Stimulated activated CD4-positive, alpha-beta T cell treated with anti-CD3 and anti-CD28 coated beads, TNF-alpha, amount 100 ng/mL, for 48 hours (primary cell): ENCODE data around the gene BMP2.

Experiments used
- DNase-seq, 3 donors: peaks; one replicate each; pipeline ENCODE4 v3.0.0-alpha.2; 2020; ENCODE audit warnings: low read depth in 3 of 3

BMP2 gene

DNA sequence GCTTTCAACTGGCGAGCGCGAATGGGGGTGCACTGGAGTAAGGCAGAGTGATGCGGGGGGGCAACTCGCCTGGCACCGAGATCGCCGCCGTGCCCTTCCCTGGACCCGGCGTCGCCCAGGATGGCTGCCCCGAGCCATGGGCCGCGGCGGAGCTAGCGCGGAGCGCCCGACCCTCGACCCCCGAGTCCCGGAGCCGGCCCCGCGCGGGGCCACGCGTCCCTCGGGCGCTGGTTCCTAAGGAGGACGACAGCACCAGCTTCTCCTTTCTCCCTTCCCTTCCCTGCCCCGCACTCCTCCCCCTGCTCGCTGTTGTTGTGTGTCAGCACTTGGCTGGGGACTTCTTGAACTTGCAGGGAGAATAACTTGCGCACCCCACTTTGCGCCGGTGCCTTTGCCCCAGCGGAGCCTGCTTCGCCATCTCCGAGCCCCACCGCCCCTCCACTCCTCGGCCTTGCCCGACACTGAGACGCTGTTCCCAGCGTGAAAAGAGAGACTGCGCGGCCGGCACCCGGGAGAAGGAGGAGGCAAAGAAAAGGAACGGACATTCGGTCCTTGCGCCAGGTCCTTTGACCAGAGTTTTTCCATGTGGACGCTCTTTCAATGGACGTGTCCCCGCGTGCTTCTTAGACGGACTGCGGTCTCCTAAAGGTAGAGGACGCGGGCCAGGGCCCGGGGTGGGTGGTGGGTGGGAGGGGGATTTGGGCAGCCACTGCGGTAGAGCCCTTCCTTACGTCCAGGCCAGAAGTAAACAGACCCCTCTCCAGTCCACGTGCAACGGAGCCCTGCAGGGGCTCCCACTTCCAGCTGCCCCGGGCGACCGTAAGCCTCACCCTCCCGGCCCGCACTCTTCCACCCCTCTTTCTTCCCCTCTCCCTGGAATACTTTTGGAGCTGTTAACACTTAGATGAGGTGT lies 998 bp downstream of the BMP2 start:
- DNase-seq: no peak

DNA sequence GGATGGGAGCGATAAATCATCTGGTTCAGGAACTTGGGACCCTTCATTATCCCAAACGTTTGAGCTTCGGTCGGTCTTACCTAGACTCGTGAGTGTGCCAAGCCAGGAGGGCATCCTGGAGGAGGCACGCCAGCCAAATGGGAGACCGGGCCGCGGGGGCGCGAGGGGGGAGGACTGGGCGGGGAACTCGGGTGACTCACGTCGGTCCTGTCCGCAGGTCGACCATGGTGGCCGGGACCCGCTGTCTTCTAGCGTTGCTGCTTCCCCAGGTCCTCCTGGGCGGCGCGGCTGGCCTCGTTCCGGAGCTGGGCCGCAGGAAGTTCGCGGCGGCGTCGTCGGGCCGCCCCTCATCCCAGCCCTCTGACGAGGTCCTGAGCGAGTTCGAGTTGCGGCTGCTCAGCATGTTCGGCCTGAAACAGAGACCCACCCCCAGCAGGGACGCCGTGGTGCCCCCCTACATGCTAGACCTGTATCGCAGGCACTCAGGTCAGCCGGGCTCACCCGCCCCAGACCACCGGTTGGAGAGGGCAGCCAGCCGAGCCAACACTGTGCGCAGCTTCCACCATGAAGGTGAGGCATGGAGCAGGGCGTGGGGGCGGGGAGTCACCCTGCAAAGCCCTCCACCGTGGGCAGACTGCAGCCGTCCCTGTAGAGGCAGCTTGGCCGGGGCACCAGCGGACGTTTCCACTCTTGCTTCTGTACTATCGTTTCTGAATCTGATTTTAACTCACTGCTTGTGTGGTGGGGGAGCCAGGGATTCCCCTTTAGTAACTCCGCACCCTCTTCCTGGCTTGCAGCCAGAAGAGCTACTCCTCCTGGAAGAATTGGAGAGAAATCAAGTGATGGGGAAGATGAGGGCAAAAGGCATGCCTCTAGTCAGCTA lies 2.7 kb downstream of the BMP2 start:
- no peak for DNase-seq

DNA sequence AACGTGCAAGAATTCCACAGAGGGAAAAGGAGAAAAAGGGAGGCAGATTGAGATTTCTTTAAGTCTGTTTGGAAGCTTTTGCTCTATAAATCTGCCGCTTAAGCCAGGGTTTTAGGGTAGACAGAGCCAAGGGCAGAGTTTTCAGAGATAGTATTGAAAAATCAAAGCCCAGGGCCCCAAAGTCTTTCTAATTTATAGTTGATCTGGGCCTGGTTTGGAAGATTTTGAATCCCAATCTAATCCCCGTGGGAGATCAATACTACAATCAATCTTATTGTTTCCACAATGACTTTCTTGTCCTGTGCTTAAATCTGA lies 3.3 kb downstream of the BMP2 start:
- no peak for DNase-seq

DNA sequence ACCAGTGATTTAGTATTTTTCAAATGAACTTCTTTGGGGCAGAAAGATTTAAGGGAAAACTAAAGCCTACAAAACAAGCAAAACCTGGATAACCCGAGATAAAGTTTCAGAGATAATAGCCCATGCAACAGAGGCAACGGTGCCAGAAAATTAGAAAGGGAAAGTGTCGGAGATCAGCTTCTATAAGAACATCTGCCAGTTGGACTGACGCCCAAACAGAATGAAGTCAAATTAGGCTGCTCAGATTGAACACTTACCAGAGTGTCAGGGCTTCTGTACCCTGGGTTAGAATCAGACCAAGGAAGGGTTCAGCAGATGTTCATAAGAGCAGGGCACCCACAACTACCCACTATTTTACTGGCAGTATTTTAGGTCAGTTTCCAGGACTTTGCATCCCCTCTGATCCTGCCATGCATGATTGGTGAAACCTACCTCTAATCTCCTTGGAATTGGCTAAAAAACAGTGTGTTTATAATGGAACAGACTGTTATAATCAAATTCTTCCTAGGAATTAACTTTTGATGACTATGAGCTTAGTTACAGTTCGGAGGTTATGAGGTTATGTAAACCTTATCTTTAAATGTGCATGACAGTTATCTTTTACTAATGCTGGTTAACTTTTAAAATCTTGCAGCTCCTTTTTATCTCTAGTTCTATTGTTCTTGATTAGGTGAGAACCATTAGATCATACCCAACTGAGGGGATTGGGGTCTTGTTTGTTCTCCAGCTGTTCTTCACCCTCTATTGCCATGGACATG lies 13.1 kb downstream of the BMP2 start:
- DNase-seq: no peak

DNA sequence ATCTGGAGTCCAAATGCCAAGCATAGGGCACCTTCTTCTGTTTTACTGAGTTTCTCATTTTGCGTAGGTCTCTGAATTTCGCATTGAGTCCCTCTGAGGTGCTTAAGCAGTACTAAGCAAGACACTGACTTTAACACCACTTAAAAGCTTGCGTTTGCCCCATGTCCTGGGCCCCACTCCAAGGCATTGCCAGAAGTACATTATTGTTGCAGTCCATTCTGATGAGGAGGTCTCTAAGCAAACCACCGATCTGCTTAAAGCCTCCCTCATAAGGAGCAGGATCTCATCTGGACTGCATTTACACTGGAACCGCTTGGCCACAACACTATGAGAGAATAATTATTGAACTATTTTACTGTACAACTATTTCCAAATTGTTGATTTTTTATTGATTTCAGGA lies 16.3 kb downstream of the BMP2 start:
- DNase-seq: no peak

DNA sequence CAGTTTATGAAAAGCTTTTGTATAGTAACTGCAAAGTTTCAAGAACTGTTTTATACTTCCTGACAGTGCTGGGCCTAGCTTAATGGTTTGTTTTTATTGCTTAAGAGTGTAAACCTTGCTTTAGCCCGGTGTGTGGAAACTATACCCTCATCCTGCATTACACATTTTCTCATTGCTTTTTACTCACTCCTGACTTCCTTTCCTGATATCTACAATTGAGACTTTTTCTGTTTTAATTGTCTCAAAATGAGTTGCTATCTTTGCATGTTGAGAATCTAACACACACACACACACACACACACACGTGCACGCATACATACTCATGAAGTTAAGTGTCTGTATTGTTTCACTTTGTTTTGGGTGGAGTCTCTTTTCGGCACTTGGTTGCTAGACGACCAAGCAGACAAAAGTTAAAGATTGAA lies 16.7 kb downstream of the BMP2 start:
- DNase-seq: no peak

DNA sequence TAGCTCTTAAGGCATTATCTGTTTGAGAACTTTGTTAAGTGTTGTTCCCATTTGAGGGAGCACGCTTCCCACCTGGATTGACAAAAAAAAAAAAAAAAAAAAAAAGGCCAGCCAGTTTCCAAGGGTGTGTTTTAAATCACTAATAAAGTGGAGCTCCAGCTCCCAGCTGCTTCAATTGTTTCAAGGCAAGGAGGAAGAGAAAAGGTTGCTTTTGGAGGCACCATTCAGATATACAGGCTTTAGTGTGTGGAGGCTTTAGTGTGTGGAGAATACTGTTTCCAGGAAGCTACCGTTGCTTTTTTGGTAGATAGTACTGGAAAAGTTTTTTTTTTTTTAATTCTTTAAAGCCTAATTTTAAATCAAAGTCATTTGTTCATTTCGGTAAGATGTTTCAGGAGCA lies 17.3 kb downstream of the BMP2 start:
- no peak for DNase-seq

DNA sequence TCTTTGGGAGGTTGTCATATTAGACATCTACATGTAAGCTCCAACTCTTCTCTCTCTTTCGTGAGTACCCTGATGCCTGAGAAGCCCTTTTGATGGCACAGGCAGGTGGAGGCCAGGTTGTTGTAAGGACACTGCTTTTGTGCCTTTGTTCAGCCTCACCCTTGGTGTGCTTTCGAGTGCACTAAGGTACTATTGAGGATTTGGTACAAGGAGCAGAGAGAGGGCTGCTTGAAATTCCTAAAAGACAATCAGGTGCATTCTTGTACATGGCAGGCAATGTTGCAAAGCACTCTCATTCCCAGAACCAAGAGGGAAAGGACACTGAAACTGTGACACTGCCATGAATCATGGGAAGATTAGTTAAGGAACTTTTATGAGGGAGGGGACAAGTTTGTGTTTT lies 19.1 kb downstream of the BMP2 start:
- no peak for DNase-seq

DNA sequence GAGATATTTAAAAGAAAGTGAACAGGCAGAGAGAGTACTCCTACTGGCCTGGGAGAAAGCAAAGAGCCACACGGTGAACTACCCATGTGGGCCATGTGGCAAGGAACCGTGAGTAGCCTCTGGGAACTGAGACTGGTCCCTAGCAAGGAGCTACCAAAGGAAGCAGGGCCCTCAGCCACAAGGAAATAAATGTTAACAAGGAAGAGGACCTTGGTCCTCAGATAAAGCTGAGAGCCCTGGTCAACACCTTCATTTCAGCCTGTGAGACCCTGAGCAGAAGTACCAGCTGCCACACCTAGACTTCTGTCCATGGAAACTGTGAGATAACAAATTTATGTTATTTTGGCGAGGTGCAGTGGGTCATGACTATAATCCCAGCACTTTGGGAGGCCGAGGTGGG lies 25.3 kb downstream of the BMP2 start:
- no peak for DNase-seq

DNA sequence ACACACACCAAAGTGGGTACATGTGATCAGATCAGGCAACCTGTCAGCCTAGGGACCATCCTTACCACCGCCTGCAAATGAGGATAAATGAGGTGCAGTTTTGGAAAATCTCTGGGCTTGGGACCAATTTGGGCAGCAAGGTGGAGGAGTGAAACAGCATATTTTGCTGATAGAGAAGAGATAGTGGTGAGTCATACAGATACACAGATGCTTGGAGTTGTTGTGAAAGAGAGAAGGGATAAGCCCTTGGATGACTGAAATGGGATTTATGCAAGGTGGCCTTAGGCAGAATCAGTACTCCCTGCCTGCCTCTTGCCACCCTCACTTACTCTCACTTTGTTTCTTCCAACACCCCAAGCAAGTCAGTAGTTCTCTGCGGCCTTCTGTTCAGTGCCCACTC lies 34.7 kb downstream of the BMP2 start:
- no peak for DNase-seq

DNA sequence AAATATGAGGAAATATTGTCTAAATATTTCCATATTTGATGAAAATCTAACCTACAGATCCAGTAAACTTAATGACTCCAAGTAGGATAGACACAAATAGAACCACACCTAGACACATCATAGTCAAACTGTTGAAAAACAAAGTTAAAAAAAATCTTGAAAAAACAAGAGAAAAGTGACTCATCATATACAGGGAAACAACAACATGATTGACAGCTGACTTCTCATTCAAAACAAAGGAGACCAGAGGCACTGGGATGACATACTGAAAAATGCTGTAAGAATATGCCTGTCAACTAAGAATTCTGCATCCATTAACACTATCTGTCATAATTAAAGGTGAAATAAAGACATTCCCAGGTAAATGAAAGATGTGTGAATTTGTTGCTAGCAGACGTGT lies 38.8 kb downstream of the BMP2 start:
- DNase-seq: no peak

DNA sequence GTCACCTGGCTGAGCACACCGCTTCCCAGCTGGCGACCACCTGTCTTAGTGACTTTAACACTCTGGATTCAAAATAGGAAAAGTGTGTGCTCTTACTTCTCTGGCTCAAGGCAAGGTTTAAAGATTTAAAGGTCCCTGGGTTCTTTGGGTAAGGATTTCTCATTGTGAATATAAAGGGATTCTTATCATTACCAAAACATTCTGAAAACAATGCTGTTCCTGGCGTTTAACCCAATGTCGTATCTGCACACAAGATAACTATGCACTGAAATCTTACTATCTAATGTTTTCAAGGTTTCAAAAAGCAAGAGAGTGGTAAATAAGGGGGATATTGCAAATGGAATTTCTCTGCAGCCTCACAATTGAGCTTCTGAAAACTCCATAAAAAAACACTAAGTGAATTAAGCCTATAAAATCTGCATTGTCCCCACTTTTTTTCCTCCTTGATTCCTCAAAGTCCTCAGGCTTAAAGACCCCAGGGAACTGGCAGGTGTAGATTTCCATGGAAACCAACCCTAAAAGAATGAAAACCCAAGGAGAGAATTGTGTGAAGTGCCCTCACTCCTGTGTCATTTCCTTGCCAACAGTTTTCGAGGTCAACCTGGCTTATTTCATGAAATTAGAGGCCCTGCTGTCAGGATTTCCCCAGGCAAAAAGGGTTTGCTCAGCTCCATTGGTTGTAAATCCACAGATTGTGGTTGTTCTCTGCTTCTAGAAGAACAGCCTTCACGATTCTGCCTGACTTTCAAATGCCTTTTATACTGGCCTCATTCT lies 44.0 kb downstream of the BMP2 start:
- no peak for DNase-seq

DNA sequence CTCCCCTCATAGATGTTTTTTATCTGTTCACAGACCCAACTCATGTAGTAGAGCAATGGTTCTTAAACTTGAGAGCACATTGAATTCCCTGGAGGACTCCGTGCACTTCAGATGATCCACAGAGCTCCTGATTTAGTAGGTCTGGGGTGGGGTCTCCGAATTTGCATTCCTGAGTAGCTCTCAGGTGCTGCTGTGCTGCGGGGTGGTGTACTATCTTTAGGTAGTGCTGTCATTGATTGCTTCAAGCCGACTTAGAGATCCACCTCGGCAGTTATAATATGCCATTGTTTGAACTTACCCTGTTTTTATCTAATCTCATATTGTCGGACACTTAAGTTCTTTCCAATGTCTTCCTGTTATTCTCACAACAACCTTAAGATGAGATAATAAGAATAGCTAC lies 45.0 kb downstream of the BMP2 start:
- no peak for DNase-seq

DNA sequence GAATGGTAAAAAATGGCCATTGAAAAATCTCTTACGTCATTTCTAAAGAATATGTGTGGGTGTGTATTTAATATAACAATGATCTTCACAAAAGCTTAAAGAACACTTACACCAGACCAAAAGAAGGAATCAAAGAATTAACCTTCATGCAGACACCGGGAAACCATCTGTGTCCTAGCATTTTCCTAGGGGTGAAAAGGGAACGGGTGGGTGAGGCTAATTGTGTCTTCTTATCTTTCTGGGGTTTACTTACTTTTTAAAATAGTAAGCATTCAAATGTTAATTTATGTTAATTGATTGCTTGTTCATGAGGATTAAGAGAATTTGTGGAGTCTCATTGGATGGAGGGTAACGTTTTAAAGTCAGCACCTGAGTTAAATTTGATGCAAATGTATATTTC lies 47.5 kb downstream of the BMP2 start:
- DNase-seq: no peak

DNA sequence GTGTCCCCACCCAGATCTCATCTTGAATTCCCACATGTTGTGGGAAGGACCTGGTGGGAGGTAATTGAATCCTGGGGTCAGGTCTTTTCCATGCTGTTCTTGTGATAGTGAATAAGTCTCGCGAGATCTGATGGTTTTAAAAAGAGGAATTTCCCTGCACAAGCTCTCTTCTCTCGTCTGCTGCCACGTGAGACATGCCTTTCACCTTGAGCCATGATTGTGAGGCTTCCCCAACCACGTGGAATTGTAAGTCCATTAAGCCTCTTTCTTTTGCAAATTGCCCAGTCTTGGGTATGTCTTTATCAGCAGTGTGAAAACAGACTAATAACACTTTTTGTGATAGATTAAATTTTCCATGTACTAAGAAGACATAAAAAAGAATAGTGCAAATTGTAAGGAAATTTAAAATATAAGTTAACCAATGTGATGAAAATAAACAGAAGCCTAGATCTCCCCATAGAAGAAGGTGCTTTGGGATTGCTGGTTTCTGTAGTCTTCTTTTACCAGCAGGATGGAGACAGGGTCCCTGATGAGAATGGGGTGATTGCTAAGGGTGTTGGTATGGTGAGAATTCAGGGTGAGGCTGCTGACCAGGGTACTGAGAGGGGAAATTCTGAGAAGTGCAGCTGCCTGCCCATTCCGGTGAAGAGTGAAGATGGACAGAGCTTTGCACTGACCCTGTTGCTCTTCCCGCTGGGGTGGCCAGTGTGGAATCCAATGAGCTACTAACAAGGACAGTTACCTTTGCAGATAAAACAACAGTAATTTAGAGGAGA lies 50.7 kb downstream of the BMP2 start:
- DNase-seq: no peak

DNA sequence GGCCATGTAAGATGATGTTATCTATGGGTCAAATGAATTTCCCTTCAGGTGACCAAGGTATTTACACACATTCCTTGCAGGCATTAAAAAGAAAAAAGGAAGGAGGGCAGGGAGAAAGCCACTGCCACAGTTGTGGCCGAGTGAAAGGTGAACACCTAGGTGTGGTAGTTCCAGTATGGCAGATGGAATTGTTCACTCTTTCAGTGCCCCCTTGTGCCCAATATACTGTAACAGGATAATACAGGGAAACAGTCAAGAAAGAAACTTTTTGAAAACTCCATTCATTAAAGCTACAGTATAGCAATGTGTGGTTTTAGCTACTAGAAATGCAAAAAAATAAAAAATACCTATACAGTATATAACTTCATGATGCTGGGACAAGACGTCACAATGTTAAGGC lies 52.1 kb downstream of the BMP2 start:
- DNase-seq: no peak

DNA sequence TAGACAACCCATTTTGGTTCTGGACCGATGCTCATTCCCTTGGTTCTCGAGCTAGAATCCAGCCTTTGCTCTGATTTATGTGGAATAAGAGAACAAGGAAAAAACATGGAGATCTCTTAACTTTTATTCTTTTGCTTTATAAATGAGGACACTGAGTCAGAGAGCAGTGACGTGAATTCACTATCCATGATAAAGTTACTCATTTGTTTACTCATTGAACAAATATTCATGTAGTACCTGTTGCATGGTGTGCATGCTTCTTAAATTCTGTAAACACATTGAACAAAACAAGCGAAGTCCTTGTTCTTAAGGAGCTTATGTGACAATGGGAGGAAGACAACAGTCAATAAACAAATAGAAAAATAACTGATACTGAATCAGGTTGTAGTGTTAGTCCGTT lies 56.9 kb downstream of the BMP2 start:
- no peak for DNase-seq

DNA sequence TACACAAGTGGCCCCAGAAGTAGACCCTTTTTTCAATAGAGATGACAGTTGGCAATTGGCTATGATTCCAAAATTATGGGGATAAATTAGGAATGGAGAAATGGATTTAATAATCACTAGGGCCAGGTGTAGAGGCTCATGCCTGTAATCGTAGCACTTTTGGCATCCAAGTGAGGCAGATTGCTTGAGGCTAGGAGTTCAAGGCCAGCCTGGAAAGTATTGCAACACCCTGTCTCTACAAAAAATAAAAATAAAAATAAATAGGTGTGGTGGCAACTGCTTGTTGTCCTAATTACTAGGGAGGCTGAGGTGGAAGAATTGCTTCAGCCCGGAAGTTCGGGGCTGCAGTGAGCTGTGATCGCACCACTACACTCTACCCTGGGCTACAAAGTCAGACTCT lies 60.0 kb downstream of the BMP2 start:
- DNase-seq: no peak

DNA sequence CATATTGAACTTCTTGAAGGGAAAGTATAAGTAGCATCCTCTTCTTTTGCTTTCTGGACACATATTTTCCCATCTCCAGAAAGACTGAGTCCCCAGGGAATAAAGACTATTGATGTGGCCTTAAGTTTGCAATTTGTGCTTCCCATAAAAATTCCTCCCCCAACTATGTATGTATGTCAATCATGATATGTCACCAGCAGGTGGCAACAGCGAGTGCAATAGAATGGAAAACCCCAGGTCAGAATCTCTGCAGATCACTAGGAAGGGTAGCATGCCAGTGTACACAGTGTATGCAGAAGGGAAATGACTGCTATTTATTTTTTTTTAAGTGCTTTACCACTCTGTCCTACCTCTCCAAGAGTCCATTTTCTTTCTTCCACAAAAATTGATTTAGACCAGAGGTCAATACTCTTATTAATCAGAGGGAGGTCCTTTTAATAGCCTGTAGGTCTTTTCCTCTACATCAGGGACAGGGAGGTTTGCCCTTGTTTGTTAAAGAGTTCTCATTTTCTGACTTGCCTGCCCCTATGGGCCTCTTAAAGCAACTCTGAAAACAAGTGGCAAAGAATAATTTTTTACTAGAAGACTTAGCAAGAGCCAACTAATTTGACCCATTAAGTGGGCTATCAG lies 61.4 kb downstream of the BMP2 start:
- peak; percentile 2 to 22 (median 12) for DNase-seq

DNA sequence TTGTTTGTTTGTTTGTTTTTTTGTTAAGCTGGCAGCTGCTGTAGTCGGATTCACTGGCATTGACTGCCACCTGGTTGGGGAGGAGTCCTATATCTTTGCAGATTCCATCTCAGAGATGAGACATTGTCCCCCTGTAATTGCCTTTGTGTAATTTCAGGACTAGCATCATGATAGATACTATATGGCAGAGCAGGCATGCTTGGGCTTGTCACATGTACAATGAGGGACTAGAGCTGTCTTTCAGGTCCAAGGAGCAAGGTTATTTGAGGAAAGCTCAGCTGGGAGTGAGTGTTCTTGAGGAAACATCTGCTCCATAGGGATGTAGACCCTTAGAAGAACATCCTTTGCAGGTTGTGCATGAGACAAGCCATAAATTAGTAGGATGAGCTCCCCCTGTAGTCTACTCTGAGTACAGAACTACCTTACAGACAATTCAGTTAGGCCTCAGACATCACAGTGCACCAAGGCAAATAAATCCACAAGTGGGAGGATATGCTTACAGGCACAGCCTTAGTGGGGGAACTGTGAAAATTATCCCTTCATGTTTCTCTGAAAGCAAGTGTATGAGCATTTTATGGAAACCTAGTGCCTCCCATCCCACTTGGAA lies 62.1 kb downstream of the BMP2 start:
- DNase-seq: no peak
